Kidney epithelial cell (primary cell): ENCODE data around the gene NEK7. TPM values are rescaled to one million over a fixed set of nuclear protein-coding genes. Genes with fewer than 3 reads are reported as not detected.

ENCODE experiments used
- DNase-seq: peaks from one replicate; pipeline ENCODE4 v3.0.0-alpha.2; 2010; ENCODE audit warnings: low read depth
- H3K27me3 ChIP-seq: 2 replicates; pipeline ENCODE4 v1.6.0; 2011; ENCODE audit warnings: low read length; ENCODE audit not compliant: control insufficient read depth, insufficient read depth
- H3K36me3 ChIP-seq: 2 replicates; pipeline ENCODE4 v1.5.1; 2011; ENCODE audit warnings: low read length; ENCODE audit not compliant: control insufficient read depth, insufficient read depth
- H3K4me3 ChIP-seq: 2 replicates; pipeline ENCODE4 v1.5.1; 2011; ENCODE audit warnings: low read depth, mild to moderate bottlenecking, control low read depth, low read length
- CTCF ChIP-seq: IDR thresholded peaks from 2 replicates; pipeline ENCODE4 v1.5.1; 2011; ENCODE audit warnings: mild to moderate bottlenecking, moderate library complexity, low read length, control low read depth, inconsistent platforms; ENCODE audit not compliant: insufficient read depth, poor library complexity, severe bottlenecking
- total RNA-seq: library from RNA; depleted of rRNA; stranded (reverse); fragments of >200 nt; gene quantifications from 2 replicates; pipeline ENCODE4 v1.2.3, GENCODE V29; 2015

The NEK7 gene
- total RNA-seq, 1 donor from 2014 or later, result 27.7 TPM

GRCh38 chr1:198253259-198253658 lies 96.5 kb downstream of the NEK7 start:
- no peak for TF ChIP-seq CTCF
- H3K4me3 ChIP-seq, result no peak overlapping the region
- H3K27me3 ChIP-seq, result no peaks in the 10 kb centered on the region
- no peaks in the 10 kb centered on the region for H3K36me3 ChIP-seq
- DNase-seq, result no peak

- DNase-seq, result no peak
- H3K4me3 ChIP-seq, result no peak overlapping the region
- H3K27me3 ChIP-seq, result no peaks in the 10 kb centered on the region
- no peaks in the 10 kb centered on the region for H3K36me3 ChIP-seq
- TF ChIP-seq CTCF, result no peak
Measured at GRCh38 chr1:198253668-198254067, 96.9 kb downstream of the NEK7 start.

- no peak overlapping the region for H3K4me3 ChIP-seq
- TF ChIP-seq CTCF, result peak; percentile 13
- H3K36me3 ChIP-seq, result no peaks in the 10 kb centered on the region
- H3K27me3 ChIP-seq, result no peaks in the 10 kb centered on the region
- DNase-seq, result no peak
Measured at GRCh38 chr1:198254521-198254920, 97.7 kb downstream of the NEK7 start.

GRCh38 chr1:198254948-198255347 lies 98.2 kb downstream of the NEK7 start:
- DNase-seq, result no peak
- H3K4me3 ChIP-seq, result no peak overlapping the region
- H3K36me3 ChIP-seq, result no peaks in the 10 kb centered on the region
- TF ChIP-seq CTCF, result no peak
- H3K27me3 ChIP-seq, result no peaks in the 10 kb centered on the region

- Histone ChIP-seq H3K36me3 (no peaks in the 10 kb centered on the region), H3K4me3 (no peak overlapping the region), H3K27me3 (no peaks in the 10 kb centered on the region)
- TF ChIP-seq CTCF, result no peak
- no peak for DNase-seq
Measured at GRCh38 chr1:198255784-198256183, 99.0 kb downstream of the NEK7 start.

GRCh38 chr1:198258491-198258890 lies 101.7 kb downstream of the NEK7 start:
- no peak for TF ChIP-seq CTCF
- Histone ChIP-seq H3K36me3 (no peaks in the 10 kb centered on the region), H3K4me3 (no peak overlapping the region), H3K27me3 (no peaks in the 10 kb centered on the region)
- peak; percentile 18 for DNase-seq
